Stomach (tissue), 9 donors: ENCODE data around the gene CPE. TPM values are rescaled to one million over a fixed set of nuclear protein-coding genes. Genes with fewer than 3 reads are reported as not detected.

Experiments
- DNase-seq, 2 donors: peaks; one replicate each; pipeline versions ENCODE4 v3.0.0 to v3.0.0-alpha.2; 2013 to 2019
- H3K27ac ChIP-seq, 5 donors: fragments of 200-600 bp in 4 of 5; sonication (generic) in 4 of 5; one replicate each; pipeline ENCODE4 v1.5.1; 2013 to 2019; ENCODE audit warnings: mild to moderate bottlenecking in 1 of 5, moderate library complexity in 1 of 5
- H3K27me3 ChIP-seq, 3 donors: fragments of 200-600 bp; sonication (generic); one replicate each; pipeline ENCODE4 v1.5.1; 2017 to 2019; ENCODE audit warnings: mixed run types in 1 of 3
- H3K36me3 ChIP-seq, 4 donors: fragments of 200-600 bp; sonication (generic); 1 replicate in 3 of 4; 2 replicates in 1 of 4; pipeline ENCODE4 v1.5.1; 2016 to 2019
- H3K4me1 ChIP-seq, 4 donors: fragments of 200-600 bp; sonication (generic); one replicate each; pipeline ENCODE4 v1.5.1; 2016 to 2019
- H3K4me3 ChIP-seq, 4 donors: fragments of 200-600 bp; sonication (generic) in 3 of 4; one replicate each; pipeline ENCODE4 v1.5.1; 2016 to 2019; ENCODE audit warnings: mild to moderate bottlenecking in 1 of 4
- H3K9me3 ChIP-seq, 4 donors: fragments of 200-600 bp; sonication (generic); one replicate each; pipeline ENCODE4 v1.5.1; 2016 to 2019
- CTCF ChIP-seq, 7 experiments: fragments of 450-650 bp in 4 of 7; fragments of 200-600 bp in 3 of 7; sonication (generic) in 3 of 7; IDR thresholded peaks; one replicate each; pipeline ENCODE4 v1.5.1; 2016 to 2019; ENCODE audit warnings: antibody characterized with exemption in 7 of 7, control low read depth in 2 of 7, mild to moderate bottlenecking in 1 of 7
- EP300 ChIP-seq: sonication (generic); formaldehyde crosslinking; IDR thresholded peaks from one replicate; pipeline ENCODE4 v1.6.1; 2017; ENCODE audit warnings: antibody characterized with exemption
- POLR2A ChIP-seq, 4 donors: fragments of 450-650 bp; IDR thresholded peaks; one replicate each; pipeline ENCODE4 v1.6.1; 2016; ENCODE audit warnings: antibody characterized with exemption in 4 of 4, control low read depth in 2 of 4, mild to moderate bottlenecking in 1 of 4, moderate library complexity in 1 of 4
- POLR2AphosphoS5 ChIP-seq, 3 donors: sonication (generic); formaldehyde crosslinking; IDR thresholded peaks; one replicate each; pipeline ENCODE4 v1.6.1; 2016; ENCODE audit warnings: antibody characterized with exemption in 3 of 3
- WGBS, 5 donors: extraction: QIAGEN DNeasy Blood & Tissue Kit in 3 of 5; methylation state at CpG; one replicate each; pipeline versions ENCODE4 v1.1.5 to v1.1.7; 2013 to 2018; 5-methylcytosine and 5-hydroxymethylcytosine counted together
- intact Hi-C: fragments of 100-400 bp; cut with DNase I; formaldehyde crosslinking; loops from one replicate; pipeline ENCODE4 v1.15.1; 2023; ENCODE audit warnings: low total_unique reads
- polyA plus RNA-seq, 3 donors: library from polyadenylated mRNA; stranded (reverse); fragments of 200-250 nt; gene quantifications; one replicate each; pipeline ENCODE4 v1.2.3, GENCODE V29; 2013
- total RNA-seq, 5 donors: library from RNA; depleted of rRNA; stranded (reverse); fragments of >200 nt; gene quantifications; one replicate each; pipeline versions ENCODE4 v1.1.0 to v1.2.3, GENCODE V29; 2014 to 2016
- donor health status: healthy with polysubstance abuse.
- donor health status: Bipolar disorder and iron deficiency.
- donor health status: healthy.

Gene CPE
- total and polyA plus RNA-seq, 8 donors: 8.8 to 143 (median 30.4) TPM

GRCh38 chr4:165360041-165360695, 18.6 kb upstream of the CPE start:
- intact Hi-C loops: no loop called here
- no peak for DNase-seq
- Histone ChIP-seq H3K27me3 (no peaks in the 10 kb centered on the region), H3K4me1 (no peaks in the 10 kb centered on the region), H3K4me3 (no peak overlapping the region), H3K27ac (no peak overlapping the region), H3K36me3 (no peaks in the 10 kb centered on the region), H3K9me3 (no peaks in the 10 kb centered on the region)
- TF ChIP-seq EP300 (no peak), POLR2A (IDR thresholded peaks at IDR 0.05) (no peak), CTCF (IDR thresholded peaks at IDR 0.05) (no peak), POLR2AphosphoS5 (IDR thresholded peaks at IDR 0.05) (no peak)
- 68 to 77% (median 76%) methylated on average over 6 of the region's 6 CpGs for WGBS, 5 donors

GRCh38 chr4:165360985-165361670, 17.7 kb upstream of the CPE start:
- Histone ChIP-seq H3K4me1 (no peaks in the 10 kb centered on the region), H3K9me3 (no peaks in the 10 kb centered on the region), H3K36me3 (no peaks in the 10 kb centered on the region), H3K27me3 (no peaks in the 10 kb centered on the region), H3K27ac (no peak overlapping the region), H3K4me3 (no peak overlapping the region)
- no peak for TF ChIP-seq CTCF (IDR thresholded peaks at IDR 0.05)
- no peak for TF ChIP-seq EP300
- TF ChIP-seq POLR2A (IDR thresholded peaks at IDR 0.05): no peak
- TF ChIP-seq POLR2AphosphoS5 (IDR thresholded peaks at IDR 0.05): no peak
- DNase-seq: no peak
- WGBS, 5 donors: 79 to 91% (median 88%) methylated on average over 7 of the region's 7 CpGs
- intact Hi-C loops: no loop called here

- TF ChIP-seq POLR2AphosphoS5 (IDR thresholded peaks at IDR 0.05): no peak
- no peak for TF ChIP-seq POLR2A (IDR thresholded peaks at IDR 0.05)
- no peak for TF ChIP-seq CTCF (IDR thresholded peaks at IDR 0.05)
- no peak for TF ChIP-seq EP300
- 57 to 78% (median 61%) methylated on average over 2 of the region's 2 CpGs for WGBS, 5 donors
- H3K27ac ChIP-seq: no peak overlapping the region
- no peaks in the 10 kb centered on the region for H3K9me3 ChIP-seq
- no peak for DNase-seq
- H3K36me3 ChIP-seq: no peaks in the 10 kb centered on the region
- H3K4me3 ChIP-seq: no peak overlapping the region
- no peaks in the 10 kb centered on the region for H3K4me1 ChIP-seq
- no peaks in the 10 kb centered on the region for H3K27me3 ChIP-seq
- intact Hi-C loops: no loop called here
Observed at GRCh38 chr4:165361810-165362209, 17.0 kb upstream of the CPE start.

GRCh38 chr4:165364452-165365080, 14.2 kb upstream of the CPE start:
- no peak overlapping the region for H3K27ac ChIP-seq
- H3K36me3 ChIP-seq: no peaks in the 10 kb centered on the region
- intact Hi-C loops: no loop called here
- 72 to 79% (median 74%) methylated on average over 2 of the region's 2 CpGs for WGBS, 5 donors
- H3K4me3 ChIP-seq: no peak overlapping the region
- no peaks in the 10 kb centered on the region for H3K4me1 ChIP-seq
- no peaks in the 10 kb centered on the region for H3K27me3 ChIP-seq
- TF ChIP-seq EP300 (no peak), POLR2A (IDR thresholded peaks at IDR 0.05) (no peak), POLR2AphosphoS5 (IDR thresholded peaks at IDR 0.05) (no peak), CTCF (IDR thresholded peaks at IDR 0.05) (no peak)
- DNase-seq: no peak
- no peaks in the 10 kb centered on the region for H3K9me3 ChIP-seq
